Amniotic epithelial cell (primary cell): Measurements from ENCODE around the gene SH3YL1.

Experiments used
- DNase-seq: peaks from one replicate; pipeline ENCODE4 v3.0.0-alpha.2; 2010; ENCODE audit warnings: low read depth

SH3YL1 gene

DNA sequence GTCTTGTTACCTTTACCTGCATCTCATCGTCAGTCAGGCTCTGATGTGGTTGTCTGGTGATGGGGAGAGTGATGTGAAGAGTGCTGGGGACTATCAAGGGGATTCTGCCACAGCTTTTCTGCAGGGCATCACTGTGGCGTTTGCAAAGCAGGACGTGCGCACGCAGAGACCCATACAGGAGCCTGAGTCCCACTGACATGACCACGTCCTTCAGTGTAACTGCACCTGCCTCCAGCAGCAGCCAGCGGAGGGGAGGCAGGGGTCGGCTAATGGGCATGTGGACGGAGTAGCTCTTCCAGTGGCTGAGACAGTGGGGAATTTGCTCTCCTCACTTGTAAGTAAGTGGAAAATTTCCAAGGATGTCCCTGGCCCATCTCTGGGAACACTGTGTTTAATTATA, 17.5 kb upstream of the SH3YL1 start:
- DNase-seq: no peak

DNA sequence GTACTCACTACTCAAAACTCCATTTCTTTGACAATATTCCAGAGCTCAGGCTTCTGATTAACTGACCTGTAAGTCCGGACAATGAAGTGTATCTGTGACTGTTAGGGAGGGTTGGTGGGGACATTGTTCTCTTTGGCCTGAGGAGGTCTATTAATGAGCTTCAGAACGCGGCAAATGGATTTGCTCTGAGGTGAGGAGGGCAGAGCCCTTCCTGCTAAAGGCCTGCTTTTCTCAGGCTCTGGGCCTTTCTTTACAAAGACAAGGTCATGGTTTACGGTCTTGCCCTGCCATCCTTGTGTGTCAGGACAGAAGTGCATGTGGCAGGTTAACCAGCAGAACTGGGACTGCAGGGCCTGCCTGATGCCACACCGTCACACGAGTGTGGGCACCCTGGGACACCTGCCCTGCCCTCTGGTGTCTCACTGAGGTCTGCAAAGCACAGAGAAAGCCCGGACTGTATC, 16.8 kb upstream of the SH3YL1 start:
- no peak for DNase-seq

DNA sequence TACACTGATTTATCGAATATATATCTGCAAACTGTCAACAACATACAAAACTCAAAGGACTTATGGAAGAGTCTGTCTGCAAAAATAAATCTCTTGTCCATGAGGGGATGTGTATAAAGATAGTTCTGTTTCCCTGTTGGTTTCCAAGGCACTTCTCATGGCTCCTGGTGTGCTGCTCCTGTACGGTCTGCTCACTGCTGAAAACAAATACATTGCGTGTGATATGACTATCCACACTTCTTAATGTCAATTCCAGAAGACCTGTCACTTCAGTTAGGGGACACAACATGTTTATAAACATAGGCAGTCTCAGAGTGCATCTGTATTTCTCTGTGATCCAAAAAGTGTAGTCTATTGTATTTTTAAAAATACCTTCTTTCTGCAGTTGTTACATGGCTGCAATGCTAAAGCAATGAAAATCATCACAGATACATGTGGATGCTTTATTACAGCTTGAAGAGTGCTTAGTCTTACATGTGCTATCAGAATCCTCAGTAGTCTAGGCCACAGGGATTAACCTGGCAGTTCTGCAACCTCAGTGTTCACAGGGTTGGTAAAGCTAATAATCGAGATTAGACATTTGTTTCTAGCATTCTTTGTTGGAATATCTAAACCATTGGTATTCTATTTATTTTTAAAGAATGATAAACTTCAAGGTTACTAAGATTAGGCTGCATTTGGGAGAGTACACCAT, 16.3 kb upstream of the SH3YL1 start:
- peak; percentile 78 for DNase-seq

DNA sequence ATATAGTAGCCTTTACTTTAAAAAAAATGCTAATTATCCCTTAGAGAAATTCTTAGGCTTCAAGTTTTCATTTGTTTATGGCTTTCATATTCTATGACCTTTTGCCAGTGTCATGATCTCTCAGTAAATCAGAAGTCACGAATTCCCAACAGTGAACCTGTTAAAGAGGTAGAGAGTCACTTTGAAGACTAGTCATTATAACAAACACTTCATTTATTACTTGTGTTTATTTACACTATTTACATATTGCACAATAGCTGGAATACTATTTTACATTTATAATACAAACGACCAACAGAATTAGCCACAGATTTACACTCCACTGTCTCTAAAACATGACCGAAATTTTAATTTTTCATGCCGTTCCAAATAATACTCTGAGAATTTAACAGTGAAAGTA, 15.5 kb upstream of the SH3YL1 start:
- no peak for DNase-seq

DNA sequence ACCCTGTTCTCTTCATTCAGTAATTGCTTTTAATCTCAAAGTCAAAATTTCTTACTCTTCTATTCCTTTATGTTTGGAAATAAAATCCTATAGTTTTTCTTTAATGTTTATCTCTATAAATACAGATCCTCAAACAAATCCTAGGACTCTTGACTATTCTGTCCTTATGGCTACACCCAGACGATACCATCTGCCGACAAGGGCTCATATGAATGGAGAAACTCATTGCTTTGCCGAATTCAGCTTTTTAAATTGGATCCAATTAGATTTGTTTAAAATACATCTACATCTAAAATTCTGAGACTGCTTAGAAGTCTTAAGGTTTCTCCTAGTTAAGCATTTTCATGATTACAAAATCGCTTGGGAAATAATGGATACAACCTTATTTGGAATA, 15.1 kb upstream of the SH3YL1 start:
- DNase-seq: peak; percentile 39

DNA sequence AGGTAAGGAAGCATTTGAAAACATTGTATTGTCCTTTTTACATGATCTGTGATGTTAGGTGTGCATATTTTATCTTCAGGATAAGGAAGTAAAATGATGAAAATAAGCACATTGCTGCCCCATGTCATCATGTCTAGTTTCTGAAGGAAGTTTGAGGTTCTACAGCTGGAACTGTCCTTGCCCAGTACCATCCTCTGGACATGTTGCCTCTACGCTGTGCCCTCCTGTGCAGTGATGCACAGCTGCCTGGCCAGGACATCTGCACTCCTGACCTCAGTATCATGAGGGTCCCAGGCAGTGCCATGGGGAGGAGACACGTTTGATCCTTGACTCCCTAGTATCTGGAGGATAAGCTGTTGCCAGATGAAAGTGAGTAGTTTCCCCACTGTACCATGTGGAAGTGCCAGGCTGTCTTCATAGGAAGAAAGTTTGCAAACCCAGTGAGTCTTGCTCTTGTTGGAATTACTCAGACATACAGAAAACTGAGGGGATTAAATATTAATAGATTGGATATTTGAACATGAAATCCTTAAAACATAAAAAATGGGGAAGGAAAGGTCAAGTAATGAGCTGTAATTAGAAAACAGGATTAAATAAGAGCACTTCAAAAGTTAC, 14.6 kb upstream of the SH3YL1 start:
- DNase-seq: no peak

DNA sequence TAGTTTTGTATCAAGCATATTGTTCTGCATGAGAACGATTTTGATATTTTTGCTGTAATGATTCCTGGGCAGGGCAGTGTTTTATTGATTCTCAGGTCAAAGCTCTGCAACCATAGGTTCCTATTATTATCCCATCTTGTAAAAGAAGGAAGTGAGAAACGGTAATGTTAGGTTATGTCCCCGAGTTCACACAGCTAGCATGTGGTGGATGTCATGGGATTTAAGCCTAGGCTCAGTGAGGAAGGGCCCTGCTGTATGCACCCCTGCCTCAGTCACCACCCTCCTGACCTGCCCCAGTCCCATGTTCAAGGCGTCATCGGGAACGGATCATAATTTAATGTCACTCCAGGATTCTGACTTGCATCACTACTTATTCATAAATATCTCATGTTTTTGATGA, 11.6 kb upstream of the SH3YL1 start:
- DNase-seq: no peak

DNA sequence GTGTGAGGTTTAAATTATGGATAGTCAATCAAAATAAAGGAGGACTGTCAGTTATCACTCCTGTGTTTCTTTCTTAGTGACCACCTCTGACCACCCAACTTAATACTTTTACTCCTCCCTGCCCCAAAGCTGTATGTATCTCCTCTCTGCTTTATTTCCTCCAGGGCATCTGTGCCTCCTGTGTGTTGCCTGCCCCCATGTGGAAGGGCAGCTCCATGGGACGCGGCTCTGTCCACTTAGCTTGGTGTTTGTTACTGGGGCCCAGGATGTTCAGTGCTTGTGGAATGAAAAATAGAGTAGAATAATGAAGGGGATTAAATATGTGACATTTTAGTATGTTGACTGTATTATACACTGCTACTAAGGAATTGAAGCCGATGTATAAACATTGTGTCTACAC, 10.7 kb upstream of the SH3YL1 start:
- no peak for DNase-seq

DNA sequence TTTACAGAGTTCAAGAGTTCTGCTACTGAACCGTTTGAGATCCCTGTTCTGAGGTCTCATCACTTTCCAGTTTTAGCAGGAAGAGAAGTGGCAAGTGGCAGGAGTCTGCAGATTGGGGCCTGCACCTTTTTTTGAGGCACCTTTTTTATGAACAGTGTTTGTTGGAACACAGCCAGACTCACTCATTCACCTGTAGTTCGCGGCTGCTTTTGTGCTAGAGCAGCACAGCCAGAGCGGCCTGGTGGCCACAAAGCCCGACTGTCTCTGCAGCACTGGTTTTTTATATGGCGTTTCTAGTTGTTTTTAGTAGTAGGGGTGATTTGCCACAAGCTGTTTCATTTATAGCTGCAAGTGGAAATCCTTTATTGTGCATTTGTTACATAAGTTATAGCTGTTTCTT, 9.5 kb upstream of the SH3YL1 start:
- no peak for DNase-seq

DNA sequence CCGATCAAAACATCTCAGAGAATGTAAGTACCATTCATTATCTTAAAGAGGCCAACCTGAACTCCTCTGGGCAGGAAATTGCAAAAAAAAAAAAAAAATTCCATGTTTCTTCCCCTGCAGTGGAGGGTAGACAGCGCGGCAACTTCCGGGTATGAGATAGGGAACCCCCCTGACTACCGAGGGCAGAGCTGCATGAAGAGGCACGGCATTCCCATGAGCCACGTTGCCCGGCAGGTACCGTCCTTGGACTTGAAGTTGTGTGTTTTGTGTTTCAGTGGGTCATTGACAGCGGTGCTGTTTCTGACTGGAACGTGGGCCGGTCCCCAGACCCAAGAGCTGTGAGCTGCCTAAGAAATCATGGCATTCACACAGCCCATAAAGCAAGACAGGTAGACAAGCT, 8.1 kb upstream of the SH3YL1 start:
- no peak for DNase-seq

DNA sequence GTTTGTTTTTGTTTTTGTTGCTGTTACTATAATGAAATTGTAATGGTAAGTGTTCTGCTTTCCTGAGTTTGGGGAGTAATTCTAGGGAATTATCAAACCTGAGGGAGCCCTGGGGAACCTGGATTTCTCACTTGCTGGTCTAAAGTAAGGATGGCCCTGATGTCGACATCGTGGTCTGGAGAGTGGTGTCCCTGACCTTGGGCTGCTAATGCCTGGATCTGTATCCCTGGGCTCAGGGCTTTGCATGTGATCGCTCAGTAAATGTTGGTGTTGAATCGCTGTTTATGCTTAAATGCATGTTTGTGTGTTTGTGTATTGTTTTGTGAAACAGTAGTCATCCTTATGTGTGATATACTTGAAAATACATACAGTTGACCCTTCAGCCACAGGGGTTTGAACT, 7.0 kb upstream of the SH3YL1 start:
- DNase-seq: peak; percentile 31

DNA sequence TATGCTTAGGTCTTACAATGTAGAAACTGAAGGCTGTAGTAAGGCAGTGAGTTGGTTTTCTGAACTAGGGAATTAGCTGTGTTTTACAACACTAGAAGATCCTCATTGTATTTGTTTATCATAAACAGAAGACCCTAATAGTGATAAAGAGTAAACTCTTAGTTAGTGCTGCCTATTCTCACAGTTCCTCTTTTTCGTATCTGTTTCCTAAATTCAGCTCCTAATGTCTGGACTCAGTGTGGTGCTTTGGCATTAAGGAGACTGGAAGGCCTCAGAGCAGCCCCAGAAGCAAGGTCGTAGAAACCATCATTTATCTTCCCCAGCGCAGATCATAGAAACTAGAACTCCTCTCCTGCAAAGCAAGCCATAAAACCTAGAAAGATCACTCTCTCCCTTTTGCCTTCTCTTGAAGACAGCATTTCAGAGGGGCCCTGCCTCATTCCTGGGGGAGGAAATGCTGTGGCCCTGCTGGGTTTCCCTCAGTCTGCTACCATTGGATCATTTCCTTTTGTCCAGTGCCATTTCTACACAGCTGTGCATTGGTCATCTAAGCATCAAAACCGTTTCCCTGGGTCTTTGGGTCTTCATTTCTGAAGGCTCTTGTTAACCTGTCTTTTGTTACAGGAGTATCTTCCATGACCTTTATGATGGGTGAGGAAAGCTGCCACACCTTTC, 5.7 kb upstream of the SH3YL1 start:
- no peak for DNase-seq

DNA sequence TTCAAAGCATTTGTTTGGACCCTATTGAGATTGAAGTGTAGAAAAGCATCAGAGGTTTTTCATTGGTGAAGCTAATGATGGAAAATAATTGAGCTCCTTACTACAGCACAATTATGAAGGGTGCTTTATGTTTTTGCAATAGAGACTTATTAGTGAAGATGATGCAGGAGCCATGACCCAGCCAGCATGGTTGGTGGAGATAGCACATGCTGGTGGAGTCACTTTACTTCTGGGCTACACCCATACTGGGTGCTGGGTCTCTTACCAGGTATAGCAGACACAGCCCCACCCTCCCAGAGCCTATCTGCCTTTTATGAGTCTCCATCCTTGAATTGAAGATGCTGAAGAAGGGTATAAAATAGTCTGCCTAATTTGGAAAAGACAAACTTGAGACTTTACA, 4.5 kb upstream of the SH3YL1 start:
- DNase-seq: no peak

DNA sequence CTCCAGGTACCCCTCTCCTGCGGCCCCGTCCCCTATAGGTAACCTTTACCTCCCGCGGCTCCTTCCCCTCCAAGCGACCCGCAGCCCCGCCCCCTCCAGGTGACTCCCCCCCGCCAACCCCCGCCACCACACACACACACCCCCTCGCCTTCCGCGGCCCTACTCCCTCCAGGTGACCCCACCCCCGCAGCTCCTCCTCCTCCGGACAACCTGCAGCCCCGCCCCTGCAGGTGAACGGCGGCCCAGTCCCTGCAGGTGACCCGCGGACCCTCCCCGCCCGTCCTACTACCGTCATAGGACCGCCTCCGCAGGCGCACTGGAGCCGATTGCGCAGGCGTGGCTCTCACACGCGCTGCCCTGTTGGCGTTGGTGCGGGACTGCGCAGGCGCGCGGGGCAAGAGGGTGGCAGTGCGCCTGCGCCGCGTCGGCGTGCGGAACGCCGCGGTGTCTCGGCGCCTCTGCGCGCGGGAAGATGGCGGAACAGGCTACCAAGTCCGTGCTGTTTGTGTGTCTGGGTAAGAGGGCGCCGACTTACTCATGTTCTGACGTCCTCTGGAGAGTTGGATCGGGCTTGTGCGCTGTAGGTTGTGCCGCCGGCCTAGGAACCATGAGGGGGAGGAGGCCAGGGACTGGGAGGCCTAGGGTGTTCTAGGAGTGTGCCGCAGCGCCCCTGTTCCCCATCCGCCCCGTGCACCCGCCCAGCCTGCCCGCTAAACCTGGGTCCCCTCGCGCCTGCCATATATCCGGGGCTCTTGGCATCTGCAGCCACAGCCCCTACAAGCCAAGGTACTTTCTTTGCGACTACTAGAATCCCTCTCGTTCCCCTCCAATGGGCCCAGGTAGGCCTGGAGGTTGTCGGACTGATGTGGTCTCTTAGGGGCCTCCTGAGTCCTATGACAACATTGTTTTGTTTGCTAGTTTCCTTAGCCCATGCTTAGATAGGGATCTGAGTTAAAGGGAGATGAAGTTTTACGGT, 949 bp upstream of the SH3YL1 start, which contains the start of gene ACP1:
ACP1 (plus strand) TSS at position 455 of the 976 bp plus-strand sequence; CDS start at position 473, 18 bp downstream.
- DNase-seq: peak; percentile 86

DNA sequence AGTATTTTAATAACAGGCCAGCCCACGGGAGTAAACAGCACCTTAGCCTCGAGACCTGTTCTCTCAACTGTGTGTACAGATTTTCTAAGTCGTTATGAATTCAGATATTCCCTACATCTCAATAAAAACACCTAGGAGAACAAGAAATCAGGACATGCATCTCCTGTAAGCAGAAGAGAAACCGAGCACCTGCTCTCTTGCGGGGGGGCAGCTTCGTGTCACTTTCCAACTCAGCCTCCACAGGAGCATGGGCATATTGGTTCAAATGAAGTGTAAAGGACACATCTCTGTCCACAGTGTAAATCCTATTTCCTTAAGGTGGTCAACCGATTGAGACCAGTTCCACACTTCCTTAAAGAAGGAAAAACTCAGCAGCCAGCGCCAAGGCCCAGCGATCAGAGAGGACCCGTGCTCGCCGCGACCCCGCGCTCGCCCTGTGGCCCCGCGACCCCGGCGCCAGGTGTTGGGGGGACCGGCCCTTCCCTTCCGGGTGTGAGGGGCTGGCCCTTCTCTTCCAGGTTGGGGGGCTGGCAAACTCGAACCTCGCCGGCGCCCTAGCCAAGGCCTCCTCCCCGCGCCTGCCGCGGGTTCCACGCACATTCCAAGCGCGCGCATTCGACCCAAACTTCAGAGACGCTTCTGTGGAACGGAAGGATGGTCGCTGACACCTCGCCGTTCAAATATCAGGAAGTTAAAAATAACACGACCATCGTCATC, 652 bp downstream of the SH3YL1 start:
- DNase-seq: no peak

DNA sequence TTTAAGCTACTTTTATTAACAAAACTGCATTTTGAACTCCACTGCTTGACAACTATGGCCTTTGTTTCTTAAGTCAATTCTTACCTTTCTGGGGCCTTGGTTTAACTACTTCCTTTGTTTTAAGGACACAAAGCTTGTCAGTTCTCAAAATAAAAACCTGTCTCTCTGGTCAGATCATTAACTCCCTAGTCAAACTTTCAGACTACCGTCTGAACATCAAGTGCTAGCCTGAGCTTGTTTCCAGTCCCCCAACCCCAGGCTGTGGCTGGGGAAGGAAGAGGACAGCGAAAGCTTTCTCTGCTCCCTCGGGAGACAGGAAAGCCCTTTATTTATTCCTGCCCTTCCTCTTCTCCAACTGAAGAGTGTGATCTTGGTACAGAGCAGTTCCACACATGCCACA, 1.7 kb downstream of the SH3YL1 start:
- no peak for DNase-seq

DNA sequence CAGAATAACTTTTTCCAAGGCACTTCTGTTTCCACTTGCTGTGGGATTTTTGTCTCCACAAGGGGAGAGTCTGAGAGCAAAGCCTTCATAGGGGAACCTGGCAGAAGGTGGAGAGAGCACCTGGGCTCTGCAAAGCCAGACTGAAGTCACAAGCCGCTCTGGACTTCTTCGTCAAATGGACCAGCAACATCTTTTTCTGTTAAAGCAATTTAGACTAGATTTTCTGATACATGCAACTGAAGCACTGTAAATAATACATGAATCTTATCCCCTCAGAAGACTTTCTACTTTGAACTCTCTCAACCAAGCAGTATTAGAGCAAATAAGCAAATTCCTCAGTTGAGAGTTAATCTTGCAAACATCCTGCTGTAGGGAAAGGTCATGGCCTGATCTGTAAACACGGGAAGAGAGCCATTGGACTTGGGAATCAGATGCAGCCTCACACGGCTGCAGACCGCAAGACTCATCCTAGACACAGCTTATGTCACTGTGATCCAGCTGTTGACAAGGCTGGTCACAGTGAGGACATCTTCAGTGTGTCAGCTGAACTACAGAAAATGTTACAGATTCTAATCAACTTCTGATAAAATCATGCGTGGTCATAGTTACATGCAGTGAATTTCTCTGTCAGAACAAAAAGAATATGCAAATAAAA, 3.2 kb downstream of the SH3YL1 start:
- DNase-seq: no peak

DNA sequence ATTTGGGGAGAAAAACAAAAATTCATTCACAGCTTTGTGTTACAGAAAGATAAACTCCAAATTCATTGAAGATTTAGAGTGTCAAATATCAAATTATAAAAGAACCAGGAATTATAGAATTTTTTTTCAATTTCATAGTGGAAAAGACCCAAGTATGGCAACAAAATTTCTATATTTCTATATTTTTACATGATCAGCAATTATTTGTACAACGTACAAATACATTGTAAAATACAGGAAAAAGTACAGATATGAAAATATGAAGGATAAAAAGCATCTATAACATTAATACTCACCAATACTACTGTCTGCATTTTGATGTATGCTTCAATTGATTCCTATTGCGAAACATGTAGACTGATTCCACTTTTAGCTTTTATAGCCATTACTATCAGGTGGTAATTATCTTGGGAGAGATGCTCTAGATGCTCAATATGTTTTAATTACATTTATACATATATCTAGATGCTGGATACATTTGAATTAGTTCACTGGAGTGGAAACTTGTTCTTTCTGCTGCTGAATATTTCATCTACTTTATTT, 4.0 kb downstream of the SH3YL1 start:
- no peak for DNase-seq

DNA sequence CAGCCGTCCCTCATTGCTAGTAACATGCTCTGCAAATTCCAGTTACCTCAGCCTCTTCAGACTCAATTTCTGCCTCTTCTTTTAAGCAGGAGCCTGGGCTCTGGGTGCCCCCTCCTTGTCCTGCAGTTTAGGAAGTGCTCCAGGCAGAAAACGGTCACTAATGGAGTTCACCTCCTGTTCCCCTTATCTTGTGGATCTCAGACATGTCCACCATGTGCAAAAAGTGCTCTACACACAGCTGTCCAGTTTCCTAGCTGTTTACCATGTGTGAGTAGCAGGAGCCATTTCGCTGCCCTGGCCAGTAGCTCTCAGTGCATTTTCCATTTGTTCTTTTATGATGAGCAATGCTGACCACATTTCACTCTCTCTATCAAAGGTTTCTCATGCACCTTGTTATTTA, 4.9 kb downstream of the SH3YL1 start:
- no peak for DNase-seq

DNA sequence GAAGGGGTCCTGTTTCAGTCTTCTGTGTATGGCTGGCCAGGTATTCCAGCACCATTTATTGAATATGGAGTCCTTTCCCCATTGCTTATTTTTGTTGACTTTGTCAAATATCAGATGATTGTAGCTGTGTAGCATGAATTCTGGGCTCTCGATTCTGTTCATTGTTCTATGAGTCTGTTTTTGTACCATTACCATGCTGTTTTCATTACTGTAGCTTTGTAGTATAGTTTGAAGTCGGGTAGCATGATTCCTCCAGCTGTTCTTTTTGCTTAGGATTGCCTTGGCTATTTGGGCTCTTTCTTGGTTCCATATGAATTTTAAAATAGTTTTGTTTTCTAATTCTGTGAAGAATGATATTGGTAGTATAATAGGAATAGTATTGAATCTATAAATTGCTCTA, 6.0 kb downstream of the SH3YL1 start:
- DNase-seq: no peak

DNA sequence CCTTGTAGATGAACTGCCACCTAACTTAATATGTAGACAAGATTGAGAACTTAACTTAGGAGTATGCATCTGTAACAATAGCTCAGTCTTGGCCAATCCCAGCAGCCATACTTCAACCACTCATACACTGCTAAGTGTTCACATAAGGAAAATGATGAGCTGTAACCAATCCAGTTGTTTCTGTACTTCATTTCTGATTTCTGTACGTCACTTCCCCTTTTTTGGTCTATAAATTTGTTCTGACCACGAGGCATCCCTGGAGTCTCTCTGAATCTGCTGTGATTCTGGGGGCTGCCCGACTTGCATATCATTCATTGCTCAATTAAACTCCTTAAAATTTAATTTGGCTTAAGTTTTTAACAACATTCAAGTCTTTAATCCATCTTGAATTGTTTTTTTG, 6.4 kb downstream of the SH3YL1 start:
- DNase-seq: no peak
